GM12865 (cell line): ENCODE measurements around the gene LOXL3.
"Not testable (repeated sequence)": the region's sequence is repeated elsewhere in the genome, so short reads cannot be mapped to it uniquely, and the experiment has no call there.

ENCODE experiments used
- DNase-seq: peaks from one replicate; pipeline ENCODE4 v3.0.0; 2010; ENCODE audit warnings: low read depth
- H3K4me3 ChIP-seq: 2 replicates; pipeline ENCODE4 v1.5.1; 2011; ENCODE audit warnings: mild to moderate bottlenecking, low read depth, low read length, control low read depth
- TF ChIP-seq, protein P1 (sequence below): IDR thresholded peaks from 2 replicates; pipeline ENCODE4 v1.5.1; 2011; ENCODE audit warnings: low read length, control low read depth, low read depth, inconsistent platforms; ENCODE audit not compliant: insufficient read depth; ENCODE audit errors: missing control alignments

LOXL3 gene

DNA sequence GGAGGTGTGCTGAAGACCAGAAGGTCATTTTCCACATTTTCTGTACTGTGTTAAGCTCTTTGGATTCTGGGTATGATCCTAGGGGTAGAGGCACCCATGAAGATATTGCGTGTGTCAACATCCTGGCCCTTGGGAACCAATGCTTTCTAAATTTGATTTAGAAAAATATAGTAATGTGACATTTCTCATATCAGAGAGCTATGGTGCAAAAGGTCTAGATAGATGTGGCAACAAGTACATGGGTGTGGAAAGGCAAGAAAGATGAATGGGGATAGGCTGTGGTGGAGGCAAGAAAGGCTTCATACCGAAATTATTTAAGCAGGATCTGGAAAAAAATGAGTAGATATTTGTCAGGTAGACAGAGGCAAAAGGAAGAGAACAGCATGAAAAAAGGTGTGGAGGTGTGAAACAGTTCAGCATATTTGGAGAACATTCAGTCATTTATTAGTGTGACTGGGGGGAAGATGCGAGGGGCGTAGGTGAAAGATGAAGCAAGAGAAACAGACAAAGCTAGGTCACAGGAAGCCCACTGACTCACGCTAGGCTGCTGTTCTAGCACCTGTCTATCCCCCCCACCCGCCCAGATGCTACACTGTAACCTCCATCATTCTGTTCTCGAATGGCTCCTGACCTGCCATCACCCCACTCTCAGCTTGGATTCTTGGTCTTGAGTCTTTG, 12.5 kb upstream of the LOXL3 start:
- H3K4me3 ChIP-seq: no peak overlapping the region
- TF ChIP-seq, protein P1, sequence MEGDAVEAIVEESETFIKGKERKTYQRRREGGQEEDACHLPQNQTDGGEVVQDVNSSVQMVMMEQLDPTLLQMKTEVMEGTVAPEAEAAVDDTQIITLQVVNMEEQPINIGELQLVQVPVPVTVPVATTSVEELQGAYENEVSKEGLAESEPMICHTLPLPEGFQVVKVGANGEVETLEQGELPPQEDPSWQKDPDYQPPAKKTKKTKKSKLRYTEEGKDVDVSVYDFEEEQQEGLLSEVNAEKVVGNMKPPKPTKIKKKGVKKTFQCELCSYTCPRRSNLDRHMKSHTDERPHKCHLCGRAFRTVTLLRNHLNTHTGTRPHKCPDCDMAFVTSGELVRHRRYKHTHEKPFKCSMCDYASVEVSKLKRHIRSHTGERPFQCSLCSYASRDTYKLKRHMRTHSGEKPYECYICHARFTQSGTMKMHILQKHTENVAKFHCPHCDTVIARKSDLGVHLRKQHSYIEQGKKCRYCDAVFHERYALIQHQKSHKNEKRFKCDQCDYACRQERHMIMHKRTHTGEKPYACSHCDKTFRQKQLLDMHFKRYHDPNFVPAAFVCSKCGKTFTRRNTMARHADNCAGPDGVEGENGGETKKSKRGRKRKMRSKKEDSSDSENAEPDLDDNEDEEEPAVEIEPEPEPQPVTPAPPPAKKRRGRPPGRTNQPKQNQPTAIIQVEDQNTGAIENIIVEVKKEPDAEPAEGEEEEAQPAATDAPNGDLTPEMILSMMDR: no peak
- no peak for DNase-seq

DNA sequence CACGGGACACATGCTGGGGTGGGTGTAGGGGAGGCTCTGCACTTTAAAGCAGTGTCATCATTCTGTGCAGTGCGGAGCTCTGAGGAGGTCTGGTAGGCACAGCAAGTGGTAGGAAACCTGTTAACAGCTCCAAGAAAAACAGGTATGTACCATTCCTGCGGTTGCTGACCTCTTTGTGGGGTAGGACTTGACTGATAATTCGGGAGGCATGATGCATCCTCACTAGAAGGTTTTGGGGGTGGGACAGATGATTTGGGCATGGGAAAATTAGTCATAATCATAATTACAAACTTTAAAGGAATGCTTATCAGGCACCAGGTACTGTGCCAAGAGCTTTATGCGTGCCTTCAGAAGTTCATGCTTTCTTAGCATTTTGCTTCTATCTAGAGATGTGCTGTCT, 10.5 kb upstream of the LOXL3 start:
- TF ChIP-seq, protein P1: no peak
- no peak for DNase-seq
- H3K4me3 ChIP-seq: no peak overlapping the region

DNA sequence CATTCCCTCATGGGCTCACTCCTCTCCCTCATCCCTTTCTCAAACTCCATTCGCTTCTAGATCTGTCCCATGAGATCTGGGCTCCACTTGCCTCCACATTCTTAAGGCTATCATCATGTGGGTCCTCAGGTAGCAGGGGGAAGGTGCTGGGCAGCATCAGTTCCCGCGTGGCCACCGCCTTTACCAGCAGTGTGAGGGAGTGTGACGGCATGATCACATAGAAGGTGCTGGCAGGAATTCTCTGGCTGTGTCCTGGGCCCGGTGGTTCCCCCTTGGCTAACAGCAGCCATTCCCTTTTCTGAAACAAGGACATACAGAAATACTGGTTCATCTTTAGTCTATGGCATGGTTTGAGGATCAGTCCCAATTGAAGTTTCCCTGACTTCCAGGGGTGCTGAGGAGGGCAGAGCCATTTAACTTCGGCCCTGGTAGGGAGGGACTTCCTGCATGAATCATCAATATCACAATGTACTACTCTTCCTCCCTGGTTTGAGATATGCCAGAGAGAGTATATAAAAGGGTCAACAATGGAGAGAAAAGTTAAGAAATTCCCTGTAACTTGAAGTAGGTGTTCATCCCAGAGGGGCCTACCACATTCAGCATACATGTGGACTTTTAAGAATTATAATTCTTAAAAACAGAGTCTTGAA, 8.5 kb upstream of the LOXL3 start:
- TF ChIP-seq, protein P1: no peak
- H3K4me3 ChIP-seq: no peak overlapping the region
- DNase-seq: no peak

DNA sequence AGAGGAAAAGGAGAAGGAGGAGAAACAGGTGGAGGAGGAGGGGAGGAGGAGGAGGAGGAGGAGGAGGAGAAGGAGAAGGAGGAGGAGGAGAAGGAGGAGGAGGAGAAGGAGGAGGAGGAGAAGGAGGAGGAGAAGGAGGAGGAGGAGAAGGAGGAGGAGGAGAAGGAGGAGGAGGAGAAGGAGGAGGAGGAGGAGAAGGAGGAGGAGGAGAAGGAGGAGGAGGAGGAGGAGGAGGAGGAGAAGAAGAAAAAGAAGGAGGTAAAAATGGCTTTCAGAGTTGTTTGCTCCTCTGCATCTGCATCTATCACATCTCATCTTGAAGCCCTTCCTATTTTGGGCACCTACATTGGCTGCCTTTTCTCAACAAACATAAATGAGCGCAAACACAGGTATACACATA, 7.3 kb upstream of the LOXL3 start:
- H3K4me3 ChIP-seq, DNase-seq: not testable (repeated sequence)

DNA sequence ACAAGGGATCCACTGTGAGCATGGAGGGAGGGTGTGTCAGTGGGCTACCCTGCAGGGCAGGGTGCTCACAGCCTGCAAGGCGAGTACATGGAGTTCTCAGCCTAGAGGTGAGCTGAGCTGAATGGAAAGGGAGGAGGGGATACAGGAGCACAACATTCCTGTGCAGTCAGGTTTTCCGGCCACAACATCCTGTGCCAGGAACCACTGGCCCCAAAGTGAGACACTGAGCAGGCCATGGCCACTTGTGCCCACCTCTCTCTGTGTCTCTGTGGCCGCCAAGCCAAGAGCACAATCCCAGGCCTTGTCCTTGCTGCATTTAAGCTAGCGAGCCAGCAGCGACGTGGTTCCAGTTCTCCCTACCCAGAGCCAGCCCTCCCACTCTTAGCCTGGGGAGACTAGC, 6.8 kb upstream of the LOXL3 start:
- TF ChIP-seq, protein P1: no peak
- DNase-seq: no peak
- H3K4me3 ChIP-seq: no peak overlapping the region

DNA sequence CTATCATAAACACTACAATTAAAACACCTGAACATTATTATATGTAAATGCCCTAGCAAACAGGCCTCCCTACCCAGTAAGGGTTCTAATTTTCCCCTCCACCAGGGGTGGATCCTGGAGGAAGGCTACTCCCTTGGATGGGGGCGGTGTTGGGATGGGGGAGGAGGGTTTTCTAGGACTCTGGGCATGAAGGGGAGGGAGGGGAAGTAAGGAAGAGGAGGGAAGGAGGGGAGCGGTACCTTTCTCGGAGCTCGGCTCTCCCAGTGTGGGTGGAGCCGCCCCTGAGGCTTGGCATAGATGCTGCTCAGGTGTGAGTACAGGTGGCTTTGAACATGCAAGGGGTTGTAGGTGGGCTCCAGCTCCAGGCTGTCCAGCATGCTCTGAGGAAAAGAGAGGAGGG, 6.2 kb upstream of the LOXL3 start:
- no peak for DNase-seq
- TF ChIP-seq, protein P1: no peak
- no peak overlapping the region for H3K4me3 ChIP-seq

DNA sequence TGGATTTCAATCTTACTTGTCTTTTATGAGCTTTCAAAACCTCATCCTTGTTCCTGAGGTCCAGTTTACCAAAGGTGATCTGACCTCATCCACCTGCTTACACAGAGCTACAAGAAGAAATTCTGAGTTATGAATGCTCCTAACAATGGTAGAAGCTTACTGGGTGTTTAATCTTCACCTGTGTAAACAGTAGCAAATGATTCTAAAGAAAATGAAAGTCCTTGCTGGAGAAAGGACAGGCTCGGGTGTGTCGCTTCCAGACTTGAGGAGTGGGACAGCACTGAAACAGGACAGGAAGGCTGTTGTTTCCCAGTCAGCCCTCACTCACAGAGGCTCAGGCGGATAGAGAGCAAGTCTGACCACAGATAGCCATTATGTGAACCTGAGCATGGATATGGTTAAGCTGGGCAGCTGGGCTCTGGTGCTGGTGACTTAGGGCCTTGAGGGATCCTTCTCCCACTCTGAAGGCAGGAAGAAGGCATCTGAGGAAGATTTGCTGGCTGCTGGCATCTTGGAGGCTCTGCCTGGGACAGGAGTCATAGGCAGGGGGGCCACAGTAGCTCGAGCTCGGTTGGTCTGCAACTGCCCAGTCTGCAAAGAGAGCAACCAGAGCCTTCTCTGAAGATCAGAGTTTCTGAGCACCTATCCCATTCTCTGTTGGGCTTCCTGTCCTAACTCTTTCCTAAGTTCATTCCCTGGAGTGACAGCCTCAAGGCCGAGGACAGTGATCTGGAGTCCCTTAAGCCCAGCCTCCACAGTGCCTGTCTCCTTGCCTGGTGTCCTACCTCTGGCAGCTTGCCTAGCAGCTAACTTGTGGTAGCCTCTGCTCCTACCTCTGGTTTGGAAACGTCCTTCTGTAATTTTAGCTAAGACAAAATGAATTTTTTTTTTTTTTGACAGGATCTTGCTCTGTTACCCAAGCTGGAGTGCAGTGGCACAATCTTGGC, 4.8 kb upstream of the LOXL3 start:
- no peak overlapping the region for H3K4me3 ChIP-seq
- TF ChIP-seq, protein P1: no peak
- DNase-seq: no peak
